A673 (cell line): ENCODE measurements around the gene PHEX. TPM values are rescaled to one million over a fixed set of nuclear protein-coding genes. Genes with fewer than 3 reads are reported as not detected.
A peak's percentile ranks its signal among the peaks of the same experiment; 100 is the strongest.

Experiments
- BruUV-seq: library from RNA; stranded (reverse); fragments of 400-500 nt; replicated peaks from 2 replicates; lab custom pipeline; 2021; lab: Mats Ljungman, UMichigan
- CTCF ChIA-PET: fragments of 300-600 bp; sonication (Branson Sonifier 250); formaldehyde crosslinking; loops from one replicate; lab custom pipeline; 2022; ENCODE audit warnings: antibody characterized with exemption; lab: Charles Lee
- POLR2A ChIA-PET: fragments of 300-600 bp; sonication (Branson Sonifier 250); formaldehyde crosslinking; loops from one replicate; lab custom pipeline; 2022; ENCODE audit warnings: antibody characterized with exemption; ENCODE audit not compliant: low non-redundant PET; lab: Charles Lee
- DNase-seq: peaks from one replicate; pipeline ENCODE4 v3.0.0-alpha.2; 2015; ENCODE audit warnings: low spot score
- H3K27ac ChIP-seq: fragments of 200-600 bp; sonication (generic); 2 replicates; pipeline ENCODE4 v1.5.1; 2016; ENCODE audit warnings: mixed run types, low read depth, mild to moderate bottlenecking, mixed read lengths, antibody characterized with exemption, low read length; ENCODE audit not compliant: poor library complexity, severe bottlenecking
- H3K27me3 ChIP-seq: fragments of 200-600 bp; sonication (generic); replicated peaks from 2 replicates; pipeline ENCODE4 v1.6.1; 2017; ENCODE audit warnings: mixed run types, low read depth, mild to moderate bottlenecking, mixed read lengths, antibody characterized with exemption, low read length; ENCODE audit not compliant: insufficient read depth, poor library complexity
- H3K36me3 ChIP-seq: fragments of 200-600 bp; sonication (generic); 2 replicates; pipeline ENCODE4 v1.6.1; 2016; ENCODE audit warnings: mixed run types, mild to moderate bottlenecking, mixed read lengths, antibody characterized with exemption, low read length; ENCODE audit not compliant: insufficient read depth, poor library complexity, severe bottlenecking
- H3K4me1 ChIP-seq: fragments of 200-600 bp; sonication (generic); 2 replicates; pipeline ENCODE4 v1.6.1; 2017; ENCODE audit warnings: mixed run types, mild to moderate bottlenecking, mixed read lengths, antibody characterized with exemption, low read length; ENCODE audit not compliant: insufficient read depth, poor library complexity, severe bottlenecking
- H3K4me3 ChIP-seq: fragments of 200-600 bp; sonication (generic); 2 replicates; pipeline ENCODE4 v1.5.1; 2016; ENCODE audit warnings: low read depth, mixed run types, mild to moderate bottlenecking, mixed read lengths, low read length; ENCODE audit not compliant: poor library complexity, severe bottlenecking
- H3K9me3 ChIP-seq: fragments of 200-600 bp; sonication (generic); 2 replicates; pipeline ENCODE4 v1.6.1; 2016; ENCODE audit warnings: mixed run types, low read depth, mild to moderate bottlenecking, mixed read lengths, antibody characterized with exemption, low read length; ENCODE audit not compliant: poor library complexity, severe bottlenecking
- EZH2 ChIP-seq: fragments of 200-600 bp; sonication (generic); IDR thresholded peaks from 2 replicates; pipeline ENCODE4 v1.6.1; 2017; ENCODE audit warnings: borderline replicate concordance, low read depth, mild to moderate bottlenecking, mixed read lengths, antibody characterized with exemption, low read length; ENCODE audit not compliant: poor library complexity, severe bottlenecking
- intact Hi-C: fragments of 100-400 bp; cut with micrococcal nuclease; formaldehyde crosslinking; loops from one replicate; pipeline ENCODE4 v1.10.0; 2022; ENCODE audit not compliant: unreplicated experiment
- total RNA-seq: library from RNA; stranded (reverse); gene quantifications from 2 replicates; pipeline ENCODE4 v1.2.3, GENCODE V29; 2021
- TF ChIP-seq, protein P1 (sequence below): fragments of 300-800, 200-600 bp; sonication (generic); conservative IDR thresholded peaks from 2 replicates; pipeline ENCODE4 v1.5.1; 2017; ENCODE audit warnings: low read depth, mild to moderate bottlenecking, antibody characterized with exemption, low read length, moderate library complexity, mixed read lengths

Gene PHEX
- total RNA-seq, 1 experiment from 2014 or later, result 0.43 TPM

DNA sequence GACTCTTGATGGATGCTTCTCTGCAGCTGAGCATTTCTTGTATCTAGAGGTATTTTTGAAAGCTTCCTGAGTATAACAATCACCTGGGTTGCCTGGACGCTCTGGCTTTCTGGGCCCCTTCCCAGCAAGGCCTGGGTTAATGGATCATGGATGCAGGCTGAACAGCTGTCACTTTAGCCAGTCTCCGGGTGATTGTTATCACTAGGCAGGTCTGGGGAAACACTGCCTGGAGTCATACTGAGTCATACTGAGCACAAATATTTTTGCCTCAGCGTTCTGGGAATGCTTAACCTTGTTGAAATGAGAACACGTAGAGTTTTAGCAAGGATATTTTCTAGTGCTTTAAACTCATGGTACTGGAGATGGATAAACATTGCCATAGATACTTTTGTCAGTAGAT, 102.6 kb downstream of the PHEX start:
- no peak for DNase-seq
- no TSS peak for BruUV-seq
- no peak overlapping the region for H3K4me3 ChIP-seq
- H3K4me1 ChIP-seq, result peaks cover 4% of the 10 kb centered on the region
- no peaks in the 10 kb centered on the region for H3K27me3 ChIP-seq
- CTCF ChIA-PET, result interaction anchor here (1.8 kb wide), 1 partner anchor 614 kb away, joined by 4 read pairs; no protein-coding TSS in a partner anchor
- POLR2A ChIA-PET, result no interaction called here
- no peaks in the 10 kb centered on the region for H3K36me3 ChIP-seq
- no peaks in the 10 kb centered on the region for H3K9me3 ChIP-seq
- TF ChIP-seq, protein P1, sequence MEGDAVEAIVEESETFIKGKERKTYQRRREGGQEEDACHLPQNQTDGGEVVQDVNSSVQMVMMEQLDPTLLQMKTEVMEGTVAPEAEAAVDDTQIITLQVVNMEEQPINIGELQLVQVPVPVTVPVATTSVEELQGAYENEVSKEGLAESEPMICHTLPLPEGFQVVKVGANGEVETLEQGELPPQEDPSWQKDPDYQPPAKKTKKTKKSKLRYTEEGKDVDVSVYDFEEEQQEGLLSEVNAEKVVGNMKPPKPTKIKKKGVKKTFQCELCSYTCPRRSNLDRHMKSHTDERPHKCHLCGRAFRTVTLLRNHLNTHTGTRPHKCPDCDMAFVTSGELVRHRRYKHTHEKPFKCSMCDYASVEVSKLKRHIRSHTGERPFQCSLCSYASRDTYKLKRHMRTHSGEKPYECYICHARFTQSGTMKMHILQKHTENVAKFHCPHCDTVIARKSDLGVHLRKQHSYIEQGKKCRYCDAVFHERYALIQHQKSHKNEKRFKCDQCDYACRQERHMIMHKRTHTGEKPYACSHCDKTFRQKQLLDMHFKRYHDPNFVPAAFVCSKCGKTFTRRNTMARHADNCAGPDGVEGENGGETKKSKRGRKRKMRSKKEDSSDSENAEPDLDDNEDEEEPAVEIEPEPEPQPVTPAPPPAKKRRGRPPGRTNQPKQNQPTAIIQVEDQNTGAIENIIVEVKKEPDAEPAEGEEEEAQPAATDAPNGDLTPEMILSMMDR, result no peak
- no peak for TF ChIP-seq EZH2
- intact Hi-C loops, result loop anchor here (5.0 to 10.0 kb wide), 3 partner anchors 613 to 1480 kb away; no protein-coding TSS in a partner anchor
- no peak overlapping the region for H3K27ac ChIP-seq

DNA sequence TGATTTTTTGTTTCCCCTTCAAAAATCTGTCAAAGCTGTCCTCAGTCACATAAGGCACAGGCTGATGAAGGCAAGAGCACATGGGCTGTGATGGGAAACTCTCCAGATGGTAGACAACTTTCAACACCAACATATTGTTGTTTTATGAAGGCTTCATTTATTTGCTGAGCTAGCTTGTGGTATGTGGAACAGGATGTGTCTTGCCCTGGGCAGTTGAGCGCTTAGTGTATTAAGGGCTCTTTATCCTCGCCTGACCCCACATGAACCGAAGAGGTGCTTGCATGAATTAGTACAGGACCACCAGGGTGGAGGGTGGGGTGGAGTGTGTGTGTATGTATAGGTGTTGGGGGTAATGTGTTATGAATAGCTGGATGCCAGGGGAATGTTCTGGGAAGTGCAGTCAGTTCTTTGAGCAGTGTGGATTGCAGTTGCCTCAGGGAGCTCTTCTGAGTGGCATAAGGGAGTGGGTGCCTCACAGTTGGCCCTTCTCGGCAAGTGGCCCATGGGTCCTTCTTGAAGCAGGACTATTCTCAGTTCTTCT, 103.1 kb downstream of the PHEX start:
- H3K27me3 ChIP-seq, result no peaks in the 10 kb centered on the region
- BruUV-seq, result no TSS peak
- H3K36me3 ChIP-seq, result no peaks in the 10 kb centered on the region
- CTCF ChIA-PET, result interaction anchor here (0.6 to 1.8 kb wide), 8 partner anchors 54 to 613 kb away, joined by 3 to 7 read pairs (median 3); no protein-coding TSS in a partner anchor
- peaks cover 4% of the 10 kb centered on the region for H3K4me1 ChIP-seq
- intact Hi-C loops, result loop anchor here (5.0 to 10.0 kb wide), 3 partner anchors 612 to 1480 kb away; no protein-coding TSS in a partner anchor
- H3K9me3 ChIP-seq, result no peaks in the 10 kb centered on the region
- TF ChIP-seq, protein P1, result no peak
- H3K27ac ChIP-seq, result no peak overlapping the region
- no peak for DNase-seq
- no peak overlapping the region for H3K4me3 ChIP-seq
- POLR2A ChIA-PET, result no interaction called here

DNA sequence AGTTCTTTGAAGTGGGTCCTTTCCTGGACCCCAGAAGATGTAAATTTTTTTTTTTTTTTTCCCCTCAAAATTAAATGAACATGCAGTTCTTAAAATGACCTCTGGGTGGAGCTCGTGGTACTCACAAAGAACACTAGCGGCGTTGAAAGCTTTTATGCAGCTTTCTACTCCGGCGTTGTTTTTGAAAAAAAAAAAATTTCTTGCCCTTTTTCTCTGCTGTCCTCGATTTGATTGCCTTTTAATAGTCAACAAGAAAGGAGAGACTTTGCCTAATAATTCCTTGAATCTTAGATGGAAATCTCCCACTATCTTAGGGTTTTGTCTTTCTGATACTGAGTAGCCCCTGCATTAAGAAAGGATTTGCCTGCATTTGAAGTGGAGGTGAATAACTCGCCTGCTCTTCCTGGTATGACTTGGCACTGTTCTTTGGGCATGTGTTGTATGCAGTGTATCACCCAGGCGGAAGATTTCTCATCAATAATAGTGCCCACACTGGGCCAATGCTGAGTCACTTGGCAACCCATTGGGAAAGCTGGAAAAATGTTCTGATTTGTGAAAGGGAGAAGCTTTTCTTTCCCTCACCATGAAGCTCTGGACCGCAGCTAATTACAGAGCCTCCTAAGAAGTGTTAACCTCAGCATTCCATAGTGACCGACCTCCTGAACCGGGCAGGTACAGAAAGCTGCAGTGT, 104.0 kb downstream of the PHEX start:
- POLR2A ChIA-PET, result interaction anchor here (0.6 kb wide), 1 partner anchor 161 kb away, joined by 5 read pairs; no protein-coding TSS in a partner anchor
- intact Hi-C loops, result loop anchor here (2.0 to 10.0 kb wide), 4 partner anchors 611 to 1479 kb away; no protein-coding TSS in a partner anchor
- CTCF ChIA-PET, result interaction anchor here (0.6 to 1.8 kb wide), 18 partner anchors 13 to 1791 kb away, joined by 3 to 9 read pairs (median 4); no protein-coding TSS in a partner anchor
- Histone ChIP-seq H3K4me3 (no peak overlapping the region), H3K27ac (no peak overlapping the region), H3K36me3 (no peaks in the 10 kb centered on the region), H3K27me3 (no peaks in the 10 kb centered on the region), H3K9me3 (no peaks in the 10 kb centered on the region), H3K4me1 (peaks cover 4% of the 10 kb centered on the region)
- DNase-seq, result peak; percentile 74
- no TSS peak for BruUV-seq
- TF ChIP-seq EZH2, result no peak
- TF ChIP-seq, protein P1, result peak; percentile 78
